ENCODE results near the gene HK3. TPM values are rescaled to one million over a fixed set of nuclear protein-coding genes. Genes with fewer than 3 reads are reported as not detected.
A peak's percentile ranks its signal among the peaks of the same experiment; 100 is the strongest.

The HK3 gene
- total and polyA plus RNA-seq, 2 of the 8 experiments (the other 6 are each of a cell fraction or from before 2014, with no cell fraction given): not detected

DNA sequence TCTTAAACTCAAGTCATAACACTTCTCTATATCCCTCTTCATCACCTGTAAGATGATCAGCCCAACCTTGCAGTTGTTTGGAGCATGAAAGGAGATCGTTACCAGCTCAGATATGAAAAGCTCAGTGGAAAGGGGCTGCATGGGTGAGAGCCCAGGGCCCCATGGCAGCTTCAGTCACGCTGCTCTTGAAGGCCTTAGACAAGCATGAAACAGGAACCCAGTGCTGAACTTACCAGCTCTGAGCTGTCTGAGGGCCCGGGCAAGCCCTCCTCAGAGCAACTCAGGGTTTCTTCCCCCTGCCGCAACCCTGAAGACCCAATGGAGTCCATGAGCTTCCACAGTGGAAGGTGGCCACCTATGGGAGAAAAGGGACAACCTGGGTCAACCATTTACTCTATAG lies 3.3 kb downstream of the HK3 start:
- 87% methylated on average over 4 of the region's 4 CpGs; no CpG with 5 or more reads in 1 of the 2 experiments for WGBS, 2 experiments (ENCODE audit: extremely low coverage in 1 of 2, insufficient coverage in 1 of 2, insufficient read length in 1 of 2, insufficient replicate concordance in 2 of 2, low coverage in 1 of 2, low lambda C conversion rate in 2 of 2, missing lambda C conversion rate in 1 of 2)
- no peak overlapping the region for H2AK5ac ChIP-seq (ENCODE audit: low read depth, low read length)
- no peak overlapping the region for H3K18ac ChIP-seq (ENCODE audit: extremely low read depth, low read length)
- H3K9me3 ChIP-seq (ENCODE audit: insufficient read depth in 2 of 2, low read depth in 1 of 2, low read length in 1 of 2): no peaks in the 10 kb centered on the region
- H3K4me1 ChIP-seq (replicated peaks in 1 of 4; ENCODE audit: control insufficient read depth in 3 of 4, insufficient read depth in 4 of 4, low read length in 3 of 4): peaks cover 0 to 6% (median 3%) of the 10 kb centered on the region in 4 experiments; a peak in 5 of 7 replicates
- H3K23ac ChIP-seq (ENCODE audit: insufficient read length): no peak overlapping the region
- no peaks in the 10 kb centered on the region for H4K20me1 ChIP-seq (replicated peaks in 1 of 2; ENCODE audit: control insufficient read depth in 1 of 2, insufficient read depth in 2 of 2, low read length in 2 of 2)
- no peak overlapping the region for H2BK15ac ChIP-seq (ENCODE audit: low read length)
- no peak for DNase-seq (ENCODE audit: low read depth in 1 of 2, low spot score in 2 of 2)
- H3K14ac ChIP-seq (ENCODE audit: insufficient read length): no peak overlapping the region
- H4K8ac ChIP-seq (ENCODE audit: extremely low read depth, insufficient read depth, low read length): no peak overlapping the region
- no peaks in the 10 kb centered on the region for H3K79me1 ChIP-seq (ENCODE audit: low read depth, low read length)
- H4K5ac ChIP-seq (ENCODE audit: insufficient read length, low read depth, low read length): no peak overlapping the region
- no peaks in the 10 kb centered on the region for H3K27me3 ChIP-seq (replicated peaks in 1 of 4; ENCODE audit: control insufficient read depth in 3 of 4, extremely low read depth in 1 of 4, insufficient read depth in 3 of 4, low read length in 3 of 4)
- no peak overlapping the region for H4K91ac ChIP-seq (replicated peaks; ENCODE audit: insufficient read length, low read length)
- H2BK12ac ChIP-seq (ENCODE audit: low read depth, low read length): no peak overlapping the region
- CTCF ChIA-PET (ENCODE audit: partially characterized antibody): interaction anchor here (0.9 to 4.3 kb wide), 9 partner anchors 9 to 235 kb away, joined by 3 to 21 read pairs (median 4); no protein-coding TSS in a partner anchor
- no peak overlapping the region for H2AFZ ChIP-seq (ENCODE audit: low read length)
- FAIRE-seq: no peak
- H2BK20ac ChIP-seq (ENCODE audit: low read length): no peak overlapping the region
- no peak overlapping the region for H3K56ac ChIP-seq (replicated peaks; ENCODE audit: insufficient read length, low read depth, low read length)
- TF ChIP-seq EP300 (IDR thresholded peaks at IDR 0.05; ENCODE audit: borderline replicate concordance in 1 of 2, low read depth in 2 of 2, low read length in 2 of 2) (no peak), RAD21 (IDR thresholded peaks at IDR 0.05 in 1 of 2, conservative IDR thresholded peaks at IDR 0.05 in 1 of 2; ENCODE audit: low read depth in 2 of 2, low read length in 2 of 2) (peak; percentile 3 to 14; a peak in 1 of 4 replicates)
- H3K4me2 ChIP-seq (ENCODE audit: insufficient read depth in 1 of 2, low read depth in 2 of 2, low read length in 2 of 2): no peak overlapping the region
- H3K23me2 ChIP-seq (ENCODE audit: low read depth, low read length): no peaks in the 10 kb centered on the region
- H3K4ac ChIP-seq (replicated peaks; ENCODE audit: insufficient read length, low read depth, low read length): no peak overlapping the region
- H3K4me3 ChIP-seq (ENCODE audit: extremely low read depth in 1 of 4, insufficient read depth in 2 of 4, low read depth in 3 of 4, low read length in 4 of 4): no peak overlapping the region
- POLR2A ChIA-PET (ENCODE audit: partially characterized antibody): no interaction called here
- no peak overlapping the region for H2BK120ac ChIP-seq (replicated peaks; ENCODE audit: low read depth, low read length)
- no peaks in the 10 kb centered on the region for H3K79me2 ChIP-seq (ENCODE audit: control insufficient read depth in 1 of 2, insufficient read depth in 2 of 2, low read length in 2 of 2)
- no peak overlapping the region for H3K27ac ChIP-seq (ENCODE audit: low read depth, low read length)
- H3K36me3 ChIP-seq (ENCODE audit: control insufficient read depth in 2 of 4, insufficient read depth in 4 of 4, low read length in 3 of 4): no peaks in the 10 kb centered on the region
- H2BK5ac ChIP-seq (ENCODE audit: low read depth, low read length): no peak overlapping the region
- no peak overlapping the region for H3K9ac ChIP-seq (replicated peaks in 1 of 4; ENCODE audit: extremely low read depth in 1 of 4, low read depth in 3 of 4, low read length in 3 of 4)

All from H1 (cell line).